Muscle layer of duodenum (tissue), 2 donors: Measurements from ENCODE around the gene MVB12B.
A peak's percentile ranks its signal among the peaks of the same experiment; 100 is the strongest.

Source experiments
- H3K27ac ChIP-seq: one replicate; pipeline ENCODE4 v1.7.0; 2013; ENCODE audit warnings: mild to moderate bottlenecking, low read length
- H3K27me3 ChIP-seq: one replicate; pipeline ENCODE4 v1.7.0; 2013; ENCODE audit warnings: low read depth, mild to moderate bottlenecking, control low read depth, low read length
- H3K36me3 ChIP-seq, 2 donors: one replicate each; pipeline ENCODE4 v1.7.0; 2013; ENCODE audit warnings: low read length in 2 of 2, control low read depth in 1 of 2, mild to moderate bottlenecking in 1 of 2; ENCODE audit not compliant: insufficient read depth in 2 of 2, control insufficient read depth in 1 of 2
- H3K4me1 ChIP-seq, 2 donors: one replicate each; pipeline ENCODE4 v1.7.0; 2013; ENCODE audit warnings: low read length in 2 of 2, mild to moderate bottlenecking in 2 of 2, control low read depth in 1 of 2, moderate library complexity in 1 of 2; ENCODE audit not compliant: insufficient read depth in 2 of 2, control insufficient read depth in 1 of 2
- H3K4me3 ChIP-seq, 2 donors: one replicate each; pipeline ENCODE4 v1.7.0; 2013; ENCODE audit warnings: low read length in 2 of 2, low read depth in 1 of 2, mild to moderate bottlenecking in 1 of 2
- H3K9me3 ChIP-seq, 2 donors: one replicate each; pipeline ENCODE4 v1.7.0; 2013; ENCODE audit warnings: low read length in 2 of 2, control low read depth in 1 of 2, mild to moderate bottlenecking in 1 of 2; ENCODE audit not compliant: control insufficient read depth in 1 of 2
- donor health status: healthy.

MVB12B gene

DNA sequence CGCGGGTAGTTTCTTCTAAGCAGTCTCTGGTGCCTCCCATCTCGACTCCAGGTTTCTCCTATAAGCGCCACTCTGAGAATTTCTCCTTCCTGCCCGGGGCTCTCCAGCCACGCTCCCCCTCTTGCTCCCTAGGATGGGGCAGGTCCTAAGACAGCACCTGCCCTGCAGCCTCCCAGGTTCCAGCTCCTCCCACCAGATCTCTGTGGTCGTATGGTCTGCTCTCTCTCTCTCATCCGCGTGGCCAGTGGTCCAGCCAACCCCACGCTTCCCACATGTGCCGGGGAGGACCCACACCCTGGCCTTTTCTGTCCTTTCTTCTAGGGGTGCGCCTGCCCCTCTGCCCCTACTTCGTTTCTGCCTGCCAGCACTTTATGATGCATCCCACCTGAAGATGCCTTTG lies 40.5 kb downstream of the MVB12B start:
- H3K4me3 ChIP-seq: no peak overlapping the region
- no peaks in the 10 kb centered on the region for H3K36me3 ChIP-seq
- no peak overlapping the region for H3K27ac ChIP-seq
- no peaks in the 10 kb centered on the region for H3K9me3 ChIP-seq
- H3K4me1 ChIP-seq: peaks cover 0 to 25% of the 10 kb centered on the region in 2 donors
- H3K27me3 ChIP-seq: no peaks in the 10 kb centered on the region

DNA sequence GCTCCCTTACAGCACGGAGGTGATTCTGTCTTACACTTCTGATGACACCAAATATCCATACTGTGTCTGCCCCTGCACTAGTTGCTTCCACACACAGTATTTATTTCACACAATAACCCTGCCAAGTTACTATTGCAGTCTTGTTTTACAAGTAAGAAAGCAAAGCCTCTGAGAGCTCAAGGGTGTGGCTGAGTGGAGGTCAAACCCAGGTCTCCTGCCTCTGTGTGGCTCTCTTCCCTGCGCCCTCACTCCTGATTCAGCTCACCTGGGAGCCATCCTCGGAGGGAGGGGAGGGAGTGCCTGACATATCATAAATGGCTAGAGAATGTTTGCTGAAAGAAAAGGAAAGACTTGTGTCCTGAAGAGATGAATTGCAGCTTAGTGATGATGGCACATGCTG lies 41.0 kb downstream of the MVB12B start:
- Histone ChIP-seq H3K36me3 (no peaks in the 10 kb centered on the region), H3K27me3 (no peaks in the 10 kb centered on the region), H3K9me3 (no peaks in the 10 kb centered on the region), H3K4me3 (no peak overlapping the region), H3K27ac (no peak overlapping the region), H3K4me1 (peaks cover 0 to 25% of the 10 kb centered on the region in 2 donors)

DNA sequence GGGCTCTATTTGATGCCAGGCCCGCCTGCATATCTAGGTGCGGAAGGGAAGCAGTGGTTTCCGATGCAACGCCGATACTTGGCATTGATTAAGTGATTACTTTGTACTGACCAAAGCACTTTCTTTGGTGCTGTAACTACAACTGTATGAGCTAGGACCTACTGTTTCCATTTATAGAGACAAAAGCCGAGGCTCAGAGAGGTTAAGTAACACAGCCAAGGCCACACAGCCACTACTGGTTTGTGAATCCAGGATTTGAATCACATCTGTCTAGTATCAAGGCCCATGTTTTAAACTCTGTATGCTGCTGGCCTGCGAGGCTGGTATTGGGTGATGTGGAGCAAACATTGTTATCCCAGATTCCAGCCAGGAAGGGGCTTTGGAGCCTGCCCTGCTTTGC lies 41.4 kb downstream of the MVB12B start:
- no peaks in the 10 kb centered on the region for H3K9me3 ChIP-seq
- peaks cover 0 to 25% of the 10 kb centered on the region in 2 donors for H3K4me1 ChIP-seq
- no peaks in the 10 kb centered on the region for H3K36me3 ChIP-seq
- no peak overlapping the region for H3K27ac ChIP-seq
- H3K4me3 ChIP-seq: no peak overlapping the region
- H3K27me3 ChIP-seq: no peaks in the 10 kb centered on the region

DNA sequence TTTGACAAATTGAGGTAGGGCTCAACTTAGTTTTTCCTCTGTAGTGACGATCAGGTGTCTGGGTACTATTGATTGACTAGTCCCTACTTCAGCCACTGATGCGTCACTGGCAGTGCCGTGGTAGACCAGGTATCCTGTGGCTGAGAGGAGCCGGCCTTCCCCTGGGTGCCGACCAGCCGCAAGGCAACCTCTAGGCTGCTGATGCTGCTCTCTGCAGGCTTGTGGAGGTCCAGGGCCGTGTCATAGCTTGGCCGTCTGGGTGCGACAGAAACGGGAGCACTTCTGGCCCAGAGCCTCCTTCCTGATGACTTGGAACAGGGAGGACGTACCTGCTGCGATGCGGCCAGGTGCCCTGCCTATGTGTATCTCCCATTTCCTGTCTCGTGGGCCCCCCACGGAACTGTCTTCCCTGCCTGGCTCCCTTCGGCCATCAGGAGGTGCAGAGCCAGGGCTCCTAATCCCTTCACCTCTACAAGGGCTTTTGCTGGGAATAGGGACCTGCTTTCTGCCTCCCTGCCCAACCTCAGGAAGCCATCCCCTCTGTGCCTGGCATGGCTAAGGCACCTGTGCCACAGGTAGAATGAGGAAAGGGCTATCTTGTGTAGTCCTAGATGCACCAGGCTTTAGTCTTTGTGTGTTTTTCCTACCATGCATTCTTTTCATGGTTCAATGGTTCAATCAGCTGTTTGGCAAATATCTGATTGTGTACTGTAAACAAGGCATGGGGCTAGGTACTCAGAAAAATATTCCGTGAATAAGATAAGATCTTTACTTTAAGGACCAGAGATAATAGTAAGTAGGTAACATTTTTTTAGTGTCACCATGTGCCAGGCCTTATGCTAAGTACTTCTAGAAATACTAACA lies 44.6 kb downstream of the MVB12B start:
- Histone ChIP-seq H3K9me3 (no peaks in the 10 kb centered on the region), H3K27ac (no peak overlapping the region), H3K4me1 (peaks cover 6 to 31% of the 10 kb centered on the region in 2 donors), H3K4me3 (no peak overlapping the region), H3K27me3 (no peaks in the 10 kb centered on the region), H3K36me3 (no peaks in the 10 kb centered on the region)

DNA sequence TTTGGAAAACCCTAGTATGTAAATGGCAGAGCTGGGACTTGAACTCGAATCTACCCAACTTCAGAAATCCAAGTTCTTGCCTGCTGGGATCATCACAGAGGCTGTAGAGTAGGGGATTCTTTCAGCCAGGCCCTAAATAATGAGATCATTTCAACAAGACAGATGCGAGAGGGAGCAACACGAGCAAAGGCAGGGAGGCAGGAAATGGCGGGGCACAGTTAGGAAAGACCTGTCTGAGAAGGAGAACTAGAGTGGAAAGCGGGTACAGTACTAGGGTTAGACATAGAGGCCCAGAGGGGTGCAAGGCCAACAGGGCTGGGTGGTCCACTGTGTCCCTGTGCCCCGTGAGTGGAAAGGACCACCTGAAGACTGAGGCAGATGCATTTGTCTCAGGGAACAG lies 46.1 kb downstream of the MVB12B start:
- Histone ChIP-seq H3K27me3 (no peaks in the 10 kb centered on the region), H3K9me3 (no peaks in the 10 kb centered on the region), H3K27ac (no peak overlapping the region), H3K4me1 (peaks cover 11 to 28% of the 10 kb centered on the region in 2 donors), H3K36me3 (no peaks in the 10 kb centered on the region), H3K4me3 (no peak overlapping the region)

DNA sequence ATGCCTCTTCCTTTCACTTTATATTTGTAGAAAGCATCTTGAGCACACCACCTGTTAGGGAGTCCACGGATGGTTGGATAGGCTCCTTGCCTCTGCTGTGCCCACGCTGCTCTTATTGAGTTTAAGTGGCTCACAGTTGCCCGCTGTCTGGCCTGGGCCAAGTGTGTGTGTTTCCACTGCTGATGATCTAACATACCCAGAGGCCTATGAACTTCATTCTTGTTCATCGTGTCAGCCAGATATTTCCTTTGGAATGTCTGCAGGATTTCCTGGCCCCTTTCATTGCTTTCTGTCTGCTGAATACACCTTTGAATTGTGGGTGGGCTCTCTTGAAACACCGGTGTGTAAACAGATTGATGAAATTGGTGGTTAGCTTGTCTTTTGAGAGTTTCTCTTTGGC lies 46.6 kb downstream of the MVB12B start:
- Histone ChIP-seq H3K36me3 (no peaks in the 10 kb centered on the region), H3K27ac (no peak overlapping the region), H3K4me3 (no peak overlapping the region), H3K27me3 (no peaks in the 10 kb centered on the region), H3K4me1 (peaks cover 11 to 23% of the 10 kb centered on the region in 2 donors), H3K9me3 (no peaks in the 10 kb centered on the region)

DNA sequence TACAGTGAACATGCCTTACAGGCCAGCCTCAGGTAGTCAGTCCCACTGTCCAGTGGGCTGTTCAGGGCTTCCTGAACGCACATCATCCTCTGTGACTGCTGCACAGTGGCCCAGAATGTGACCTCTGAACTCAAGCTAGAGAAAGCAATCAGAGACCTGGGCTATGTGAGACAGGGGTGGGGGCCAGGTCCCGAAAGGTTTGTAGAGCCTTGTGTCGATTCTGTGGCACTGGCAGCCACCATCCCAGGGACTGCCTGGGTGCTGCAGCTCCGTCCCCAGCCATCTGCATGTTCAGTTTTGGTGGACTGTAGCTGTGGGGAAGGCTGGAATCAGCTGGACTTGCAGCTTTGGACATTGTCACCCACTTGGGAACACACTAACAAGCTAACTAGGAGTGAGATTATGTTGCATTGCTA lies 47.7 kb downstream of the MVB12B start:
- Histone ChIP-seq H3K27ac (no peak overlapping the region), H3K4me1 (peaks cover 11 to 23% of the 10 kb centered on the region in 2 donors), H3K4me3 (no peak overlapping the region), H3K36me3 (no peaks in the 10 kb centered on the region), H3K27me3 (no peaks in the 10 kb centered on the region), H3K9me3 (no peaks in the 10 kb centered on the region)

DNA sequence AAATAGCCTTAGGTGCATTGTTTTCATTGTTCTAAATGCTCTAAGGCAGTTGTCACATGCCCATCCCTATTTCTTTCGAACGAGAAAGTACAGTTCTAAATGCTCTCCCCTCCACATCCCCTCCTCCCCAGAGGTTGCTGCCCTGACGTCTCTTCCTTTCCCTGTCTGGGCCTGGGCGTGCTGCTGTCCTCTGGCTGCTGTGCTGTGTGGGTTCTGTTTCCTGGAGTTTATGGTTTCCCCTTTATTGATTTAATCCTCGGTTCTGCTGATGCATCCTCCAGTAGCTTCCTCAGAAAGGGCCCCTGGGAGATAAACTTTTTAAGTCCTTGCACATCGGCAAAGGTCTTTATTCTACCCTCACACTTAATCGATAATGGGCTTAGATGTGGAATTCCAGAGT lies 48.8 kb downstream of the MVB12B start:
- peaks cover 11 to 23% of the 10 kb centered on the region in 2 donors for H3K4me1 ChIP-seq

DNA sequence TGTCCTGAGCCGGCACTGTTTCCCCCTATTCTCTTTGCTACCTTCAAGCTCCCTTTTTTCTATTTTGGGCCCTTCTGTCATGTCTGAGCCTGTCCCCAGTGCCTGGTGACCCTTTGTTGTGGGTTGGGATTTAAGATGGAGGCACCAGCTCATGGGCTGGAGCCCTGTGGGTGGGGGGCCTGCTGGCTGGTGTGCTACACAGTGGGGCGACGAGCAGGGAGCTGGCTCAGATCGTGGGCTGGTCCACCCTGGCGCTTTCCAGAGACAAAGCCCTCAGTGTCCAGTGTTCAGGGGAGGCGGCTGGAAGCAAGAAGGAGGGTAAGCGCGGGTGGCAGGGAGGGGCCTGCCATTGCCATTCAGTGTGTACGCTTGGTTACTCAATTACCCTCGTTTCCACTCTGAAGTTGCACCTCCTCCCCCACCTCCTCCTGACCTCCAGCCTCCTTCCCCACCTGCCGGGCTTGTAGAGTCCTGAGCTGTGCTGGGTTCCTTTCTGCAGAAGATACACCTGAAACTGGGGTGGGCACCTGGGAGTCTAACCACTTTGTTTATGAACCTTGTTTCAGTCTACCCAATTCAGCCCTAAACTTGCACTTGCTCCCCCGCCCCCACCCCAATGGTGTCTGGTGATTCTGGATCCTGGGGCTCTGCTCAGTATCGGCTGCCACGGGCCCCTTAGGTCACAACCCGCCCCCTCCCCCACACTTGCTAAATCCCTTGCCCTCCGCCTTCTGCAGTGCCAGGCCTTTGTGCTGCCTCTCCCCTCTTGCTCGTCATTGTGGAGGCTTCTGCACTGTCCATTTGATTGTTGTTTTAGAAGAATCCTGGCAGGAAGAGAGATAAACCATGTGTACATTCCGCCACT lies 49.9 kb downstream of the MVB12B start:
- Histone ChIP-seq H3K36me3 (peaks cover 0 to 10% of the 10 kb centered on the region in 2 donors), H3K27ac (peak overlapping the region; percentile 18), H3K4me3 (no peak overlapping the region), H3K4me1 (peaks cover 11 to 23% of the 10 kb centered on the region in 2 donors), H3K9me3 (no peaks in the 10 kb centered on the region), H3K27me3 (no peaks in the 10 kb centered on the region)

More for the DNA sequence above, 48.8 kb downstream of the MVB12B start:
- peak overlapping the region; percentile 18 for H3K27ac ChIP-seq
- H3K4me3 ChIP-seq: no peak overlapping the region
- no peaks in the 10 kb centered on the region for H3K9me3 ChIP-seq
- H3K36me3 ChIP-seq: no peaks in the 10 kb centered on the region
- H3K27me3 ChIP-seq: no peaks in the 10 kb centered on the region

DNA sequence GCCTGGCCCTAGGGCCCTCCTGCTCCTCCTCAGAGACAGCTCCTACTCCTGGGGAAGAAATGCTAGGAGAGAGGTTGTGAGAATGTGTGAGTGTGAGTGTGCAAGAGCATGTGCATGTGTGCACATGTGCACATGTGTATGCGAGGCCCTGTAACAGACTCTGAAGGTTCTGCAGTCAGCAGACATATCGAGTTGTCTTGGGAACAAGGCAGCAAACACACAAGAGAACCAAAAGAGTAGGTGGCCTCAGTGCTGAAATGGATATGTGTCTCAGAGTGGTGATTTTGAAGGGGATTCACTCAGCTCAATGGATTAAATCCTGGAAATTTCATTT lies 50.5 kb downstream of the MVB12B start:
- Histone ChIP-seq H3K36me3 (peaks cover 0 to 10% of the 10 kb centered on the region in 2 donors), H3K27me3 (no peaks in the 10 kb centered on the region), H3K9me3 (no peaks in the 10 kb centered on the region), H3K27ac (no peak overlapping the region), H3K4me3 (no peak overlapping the region), H3K4me1 (peaks cover 11 to 23% of the 10 kb centered on the region in 2 donors)

DNA sequence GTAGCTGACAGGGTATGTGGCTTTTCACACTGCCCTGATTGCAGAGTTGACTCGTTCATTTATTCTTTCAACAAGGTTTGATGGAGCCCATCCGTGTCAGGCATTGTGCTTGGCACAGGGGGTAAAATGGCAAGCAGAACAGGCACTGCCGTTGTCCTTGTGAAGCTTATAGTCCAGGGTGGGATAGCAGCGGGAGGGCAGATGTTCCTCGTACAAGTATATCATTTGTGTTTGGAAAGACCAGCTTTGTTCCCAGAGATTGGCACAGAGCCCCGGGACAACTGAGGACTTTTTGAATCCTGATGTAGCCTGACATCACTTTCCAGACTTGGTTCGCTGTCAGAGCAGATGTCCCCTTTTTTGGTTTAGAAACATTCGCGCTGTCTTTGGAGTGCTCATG lies 50.9 kb downstream of the MVB12B start:
- Histone ChIP-seq H3K36me3 (peaks cover 0 to 10% of the 10 kb centered on the region in 2 donors), H3K27ac (no peak overlapping the region), H3K4me3 (no peak overlapping the region), H3K4me1 (peaks cover 11 to 23% of the 10 kb centered on the region in 2 donors), H3K27me3 (no peaks in the 10 kb centered on the region), H3K9me3 (no peaks in the 10 kb centered on the region)
